Choroid plexus epithelial cell (primary cell): ENCODE data around the gene GLB1L.

ENCODE experiments used
- DNase-seq: peaks from one replicate; pipeline ENCODE4 v3.0.0-alpha.2; 2010; ENCODE audit warnings: low read depth
- H3K4me3 ChIP-seq: 2 replicates; pipeline ENCODE4 v1.5.1; 2011; ENCODE audit warnings: low read depth, mild to moderate bottlenecking, control low read depth, low read length, moderate library complexity
- TF ChIP-seq, protein P1 (sequence below): conservative IDR thresholded peaks from 2 replicates; pipeline ENCODE4 v1.5.1; 2011; ENCODE audit warnings: low read depth, mild to moderate bottlenecking, control low read depth, inconsistent platforms, low read length, moderate library complexity

The GLB1L gene

DNA sequence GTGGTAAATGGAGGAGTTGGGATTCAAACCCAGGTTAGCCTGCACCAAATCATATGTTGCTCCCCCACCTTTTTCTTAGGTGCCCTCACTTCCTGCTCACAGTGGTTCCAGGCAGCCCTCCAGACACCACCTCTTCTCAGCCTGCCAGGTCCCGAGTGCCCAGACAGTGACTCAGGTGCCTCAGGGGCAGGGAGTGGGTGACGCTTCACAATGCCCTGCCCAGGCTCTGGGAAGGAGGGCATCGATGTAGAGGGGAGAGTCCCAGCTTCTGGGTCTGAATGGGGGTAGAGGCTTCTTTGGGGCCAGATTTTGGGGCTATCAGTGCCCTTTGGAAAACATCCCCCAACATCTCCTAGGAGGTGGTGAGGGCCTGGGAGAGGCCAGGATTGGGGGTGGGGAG is 28.7 kb upstream of the GLB1L start:
- no peak overlapping the region for H3K4me3 ChIP-seq
- TF ChIP-seq, protein P1, sequence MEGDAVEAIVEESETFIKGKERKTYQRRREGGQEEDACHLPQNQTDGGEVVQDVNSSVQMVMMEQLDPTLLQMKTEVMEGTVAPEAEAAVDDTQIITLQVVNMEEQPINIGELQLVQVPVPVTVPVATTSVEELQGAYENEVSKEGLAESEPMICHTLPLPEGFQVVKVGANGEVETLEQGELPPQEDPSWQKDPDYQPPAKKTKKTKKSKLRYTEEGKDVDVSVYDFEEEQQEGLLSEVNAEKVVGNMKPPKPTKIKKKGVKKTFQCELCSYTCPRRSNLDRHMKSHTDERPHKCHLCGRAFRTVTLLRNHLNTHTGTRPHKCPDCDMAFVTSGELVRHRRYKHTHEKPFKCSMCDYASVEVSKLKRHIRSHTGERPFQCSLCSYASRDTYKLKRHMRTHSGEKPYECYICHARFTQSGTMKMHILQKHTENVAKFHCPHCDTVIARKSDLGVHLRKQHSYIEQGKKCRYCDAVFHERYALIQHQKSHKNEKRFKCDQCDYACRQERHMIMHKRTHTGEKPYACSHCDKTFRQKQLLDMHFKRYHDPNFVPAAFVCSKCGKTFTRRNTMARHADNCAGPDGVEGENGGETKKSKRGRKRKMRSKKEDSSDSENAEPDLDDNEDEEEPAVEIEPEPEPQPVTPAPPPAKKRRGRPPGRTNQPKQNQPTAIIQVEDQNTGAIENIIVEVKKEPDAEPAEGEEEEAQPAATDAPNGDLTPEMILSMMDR, result no peak
- DNase-seq, result no peak

DNA sequence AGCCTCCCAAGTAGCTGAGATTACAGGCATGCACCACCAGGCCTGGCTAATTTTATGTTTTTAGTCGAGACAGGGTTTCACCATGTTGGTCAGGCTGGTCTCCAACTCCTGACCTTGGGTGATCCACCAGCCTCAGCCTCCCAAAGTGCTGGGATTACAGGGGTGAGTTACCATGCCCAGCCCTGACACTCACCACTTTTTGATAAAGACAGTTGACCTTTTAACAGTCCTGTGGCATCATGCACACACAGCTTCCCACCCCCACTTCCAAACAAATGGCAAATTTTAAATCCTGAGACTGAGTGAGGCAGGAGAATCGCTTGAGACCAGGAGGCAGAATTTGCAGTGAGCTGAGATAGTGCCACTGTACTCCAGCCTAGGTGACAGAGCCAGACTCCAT is 27.8 kb upstream of the GLB1L start:
- DNase-seq, result no peak
- no peak overlapping the region for H3K4me3 ChIP-seq
- TF ChIP-seq, protein P1, result no peak

DNA sequence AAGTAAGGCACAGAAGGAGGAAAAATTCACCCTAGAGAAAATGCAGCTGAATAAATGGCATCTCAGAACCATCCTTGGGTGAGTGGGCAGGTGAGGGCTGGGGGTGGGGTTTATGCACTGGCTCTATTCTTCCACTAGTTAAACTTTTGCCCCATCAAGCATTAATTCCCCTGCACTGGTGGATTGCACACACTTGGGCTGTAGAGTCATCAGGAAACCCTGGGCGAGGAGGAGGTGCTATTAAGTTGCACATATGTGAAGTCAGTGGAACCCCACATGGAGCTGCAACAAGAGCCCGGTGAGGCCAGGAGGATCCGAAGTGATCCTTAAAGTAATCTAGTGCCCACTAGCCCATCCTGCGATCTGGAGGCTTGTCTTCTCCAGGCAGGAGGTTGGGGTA is 27.1 kb upstream of the GLB1L start:
- DNase-seq, result no peak
- H3K4me3 ChIP-seq, result no peak overlapping the region

DNA sequence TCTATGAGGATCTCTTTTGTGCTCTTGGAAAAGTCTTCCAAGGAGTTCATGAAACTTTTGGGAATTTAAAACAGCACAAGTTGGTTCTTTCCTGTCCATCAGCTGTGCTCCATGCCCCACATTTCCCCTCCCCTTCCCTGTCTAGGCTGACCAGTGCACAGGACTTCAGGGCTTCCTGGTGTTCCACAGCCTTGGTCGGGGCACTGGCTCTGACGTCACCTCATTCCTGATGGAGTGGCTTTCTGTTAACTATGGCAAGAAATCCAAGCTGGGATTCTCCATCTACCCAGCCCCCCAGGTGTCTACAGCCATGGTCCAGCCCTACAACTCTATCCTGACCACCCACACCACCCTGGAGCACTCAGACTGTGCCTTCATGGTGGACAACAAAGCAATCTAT is 25.8 kb upstream of the GLB1L start:
- H3K4me3 ChIP-seq, result no peak overlapping the region
- no peak for DNase-seq
- TF ChIP-seq, protein P1, result no peak

More for the DNA sequence above, 27.1 kb upstream of the GLB1L start:
- TF ChIP-seq, protein P1, result no peak

DNA sequence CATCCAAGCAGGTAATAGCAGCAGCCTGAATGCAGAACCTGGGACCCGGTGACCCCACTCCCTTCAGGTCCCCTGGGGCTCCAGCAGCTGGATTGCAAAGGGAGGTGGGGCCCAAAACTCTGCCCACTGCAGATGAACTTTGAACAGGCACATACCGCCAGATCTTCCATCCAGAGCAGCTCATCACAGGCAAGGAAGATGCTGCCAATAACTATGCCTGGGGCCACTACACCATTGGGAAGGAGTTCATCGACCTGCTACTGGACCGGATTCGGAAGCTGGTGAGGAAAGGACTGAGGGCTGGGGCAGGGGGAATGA is 24.8 kb upstream of the GLB1L start:
- H3K4me3 ChIP-seq, result no peak overlapping the region
- TF ChIP-seq, protein P1, result no peak

DNA sequence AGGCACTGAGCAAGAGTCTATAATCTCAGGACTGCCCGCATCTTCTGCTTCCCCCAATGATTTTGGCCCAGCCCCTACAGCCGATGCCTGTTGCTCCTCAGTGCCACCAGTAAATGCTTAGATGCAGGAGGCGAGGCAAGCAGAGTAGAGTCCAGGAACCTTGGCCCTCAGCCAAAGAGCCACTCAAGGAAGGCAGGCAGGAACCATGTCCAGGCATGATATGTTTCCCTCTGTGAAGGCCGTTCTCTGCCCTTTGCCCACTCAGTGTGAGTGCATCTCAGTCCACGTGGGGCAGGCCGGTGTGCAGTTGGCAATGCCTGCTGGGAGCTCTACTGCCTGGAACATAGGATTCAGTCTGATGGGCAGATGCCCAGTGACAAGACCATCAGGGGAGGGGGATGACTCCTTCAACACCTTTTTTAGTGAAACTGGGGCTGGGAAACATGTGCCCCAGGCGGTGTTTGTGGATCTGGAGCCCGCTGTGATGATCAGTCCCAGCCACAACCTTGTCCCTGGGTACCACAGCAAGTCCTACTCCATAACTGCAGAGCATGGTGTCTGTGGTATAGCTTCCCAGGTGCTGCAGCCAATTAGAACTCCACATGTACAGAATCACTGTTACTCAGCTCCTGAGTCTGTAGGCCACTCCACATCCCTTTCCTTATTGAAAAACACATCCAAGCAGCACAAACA is 24.3 kb upstream of the GLB1L start:
- no peak overlapping the region for H3K4me3 ChIP-seq
- DNase-seq, result no peak
- TF ChIP-seq, protein P1, result no peak

More for the DNA sequence above, 24.8 kb upstream of the GLB1L start:
- no peak for DNase-seq

DNA sequence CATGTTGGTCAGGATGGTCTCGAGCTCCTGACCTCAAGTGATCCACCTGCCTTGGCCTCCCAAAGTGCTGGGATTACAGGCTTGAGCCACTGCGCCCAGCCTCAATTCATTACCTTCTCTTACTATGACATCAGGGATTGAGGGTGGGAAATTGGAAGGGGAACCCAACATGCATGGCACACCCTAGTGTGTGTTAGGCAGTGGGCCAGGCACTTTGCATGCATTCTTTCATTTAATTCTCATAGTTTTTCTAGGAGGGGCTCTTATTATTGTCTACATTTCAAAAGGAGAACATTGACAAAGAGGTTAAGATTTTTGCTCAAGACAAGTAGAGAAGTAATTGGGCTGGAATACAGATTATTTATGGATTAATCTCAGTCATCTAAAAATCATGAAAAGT is 23.1 kb upstream of the GLB1L start:
- no peak for DNase-seq
- TF ChIP-seq, protein P1, result no peak
- H3K4me3 ChIP-seq, result no peak overlapping the region
